AG08395 (cell line): ENCODE data around the gene DNAJC30.
"Not testable (repeated sequence)": the region's sequence is repeated elsewhere in the genome, so short reads cannot be mapped to it uniquely, and the experiment has no call there.

ENCODE experiments used
- DNase-seq: peaks from one replicate; pipeline ENCODE4 v3.0.0; 2012; ENCODE audit warnings: mixed read lengths, low spot score

Gene DNAJC30

GRCh38 chr7:73683056-73683787, at the start of gene DNAJC30, which contains the start of gene BUD23:
DNAJC30 (minus strand) TSS chr7:73683453; CDS start chr7:73683423, 30 bp downstream.
BUD23 (plus strand) TSS chr7:73683597; CDS start chr7:73683626, 29 bp downstream.
- DNase-seq: peak; percentile 99

- no peak for DNase-seq
Observed at GRCh38 chr7:73732397-73732796, 49.1 kb upstream of the DNAJC30 start.

- DNase-seq: no peak
Observed at GRCh38 chr7:73730485-73730884, 47.2 kb upstream of the DNAJC30 start.

GRCh38 chr7:73728551-73728950, 45.3 kb upstream of the DNAJC30 start:
- no peak for DNase-seq

GRCh38 chr7:73727952-73728351, 44.7 kb upstream of the DNAJC30 start:
- DNase-seq: no peak

GRCh38 chr7:73726083-73726466, 42.8 kb upstream of the DNAJC30 start:
- no peak for DNase-seq

- no peak for DNase-seq
Observed at GRCh38 chr7:73723813-73724212, 40.6 kb upstream of the DNAJC30 start.

GRCh38 chr7:73722785-73723184, 39.5 kb upstream of the DNAJC30 start:
- DNase-seq: no peak

- DNase-seq: not testable (repeated sequence)
Observed at GRCh38 chr7:73722182-73722581, 38.9 kb upstream of the DNAJC30 start.

GRCh38 chr7:73721377-73721817, 38.1 kb upstream of the DNAJC30 start:
- DNase-seq: no peak

- DNase-seq: not testable (repeated sequence)
Observed at GRCh38 chr7:73720443-73720842, 37.2 kb upstream of the DNAJC30 start.

GRCh38 chr7:73719806-73720169, 36.5 kb upstream of the DNAJC30 start:
- DNase-seq: no peak

- peak; percentile 97 for DNase-seq
Observed at GRCh38 chr7:73718905-73719805, 35.9 kb upstream of the DNAJC30 start, which contains the start of gene STX1A. STX1A (minus strand) TSS chr7:73719669; CDS start chr7:73719631, 38 bp downstream.

- DNase-seq: no peak
Observed at GRCh38 chr7:73718438-73718881, 35.2 kb upstream of the DNAJC30 start.

- peak; percentile 65 for DNase-seq
Observed at GRCh38 chr7:73717991-73718405, 34.7 kb upstream of the DNAJC30 start.

GRCh38 chr7:73717025-73717807, 34.0 kb upstream of the DNAJC30 start:
- DNase-seq: no peak

- DNase-seq: no peak
Observed at GRCh38 chr7:73716318-73716890, 33.2 kb upstream of the DNAJC30 start.

- DNase-seq: peak; percentile 96
Observed at GRCh38 chr7:73715648-73716317, 32.5 kb upstream of the DNAJC30 start.

- not testable (repeated sequence) for DNase-seq
Observed at GRCh38 chr7:73713319-73713718, 30.1 kb upstream of the DNAJC30 start.

GRCh38 chr7:73712773-73713172, 29.5 kb upstream of the DNAJC30 start:
- no peak for DNase-seq

- no peak for DNase-seq
Observed at GRCh38 chr7:73708961-73709549, 25.8 kb upstream of the DNAJC30 start.
